NCI-H69 (cell line): ENCODE results near the gene TMEM131.

Experiments
- DNase-seq: peaks from one replicate; lab custom pipeline; 2025; lab: John Stamatoyannopoulos, UW

Gene TMEM131

DNA sequence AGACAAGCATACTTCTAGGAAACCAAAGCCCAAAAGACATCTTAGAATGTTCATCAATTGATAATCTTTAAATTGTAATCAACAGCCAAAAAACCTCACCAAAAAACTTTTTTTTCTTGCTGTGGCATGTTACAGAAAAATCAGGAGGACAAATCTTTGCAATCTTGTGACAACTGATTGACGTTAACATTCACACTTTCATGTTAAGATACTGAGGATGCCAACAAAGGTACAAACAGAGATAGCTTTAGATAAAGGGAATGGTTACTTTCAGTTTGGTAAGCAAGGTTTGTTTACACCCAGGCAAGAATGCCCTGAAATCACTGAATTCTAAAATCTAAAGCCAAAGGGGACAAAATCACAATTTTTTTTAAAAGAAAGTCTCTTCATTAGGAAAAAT is 190.0 kb downstream of the TMEM131 start:
- DNase-seq: no peak

DNA sequence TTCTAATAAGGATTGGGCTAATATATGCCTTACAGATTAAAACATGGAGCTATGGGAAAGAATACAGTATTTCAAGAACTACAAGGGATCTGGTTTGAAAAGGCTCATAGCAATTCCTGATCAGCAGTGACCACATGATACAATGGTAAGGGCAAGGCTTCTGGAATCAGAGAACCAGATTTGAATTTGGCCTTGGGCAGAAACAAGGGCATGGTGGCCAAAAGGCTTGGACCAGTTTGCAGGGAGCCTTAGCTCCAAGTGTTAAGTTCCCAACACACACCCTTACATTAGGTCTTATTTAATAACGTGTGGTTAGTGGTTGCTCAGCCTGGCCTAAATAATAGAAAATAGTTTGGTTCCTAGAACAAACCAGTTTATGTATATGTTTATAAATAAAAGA is 194.7 kb downstream of the TMEM131 start:
- DNase-seq: no peak

DNA sequence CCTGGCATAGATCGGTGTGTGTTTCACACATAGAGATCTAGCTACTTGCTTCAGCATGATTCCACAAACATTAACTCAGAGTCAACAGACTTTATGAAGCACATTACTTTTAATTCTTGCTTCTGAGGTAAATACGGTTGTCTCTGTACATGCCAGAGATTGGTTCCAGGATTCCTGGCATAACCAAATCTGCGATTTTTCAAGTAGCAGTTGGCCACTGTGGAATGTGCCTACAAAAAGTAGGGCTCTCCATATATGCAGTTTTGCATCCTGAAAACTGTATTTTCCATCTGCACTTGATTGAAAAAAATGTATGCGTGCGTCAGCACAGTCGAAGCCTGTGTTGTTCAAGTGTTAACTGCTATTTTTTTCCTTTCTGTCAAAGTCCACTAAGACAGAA is 197.3 kb downstream of the TMEM131 start:
- DNase-seq: no peak

DNA sequence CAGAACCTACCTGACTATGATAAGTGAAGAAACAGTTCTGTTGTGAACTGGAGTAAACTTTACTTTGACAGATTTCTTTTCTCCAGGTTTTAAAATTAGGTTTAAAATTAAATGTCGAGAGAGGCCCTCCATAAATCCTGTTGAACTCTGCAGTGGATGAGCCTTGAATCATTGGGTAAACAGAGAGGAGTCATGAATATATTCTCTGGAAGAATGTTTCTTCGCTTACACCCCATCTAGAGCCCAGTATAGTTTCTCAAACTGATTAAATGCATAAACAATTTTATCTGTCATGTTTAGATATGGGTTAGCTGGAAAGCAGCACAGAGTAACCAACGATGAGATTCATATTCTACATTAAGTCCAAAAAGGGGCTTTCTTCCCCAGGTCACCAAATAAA is 198.4 kb downstream of the TMEM131 start:
- no peak for DNase-seq

DNA sequence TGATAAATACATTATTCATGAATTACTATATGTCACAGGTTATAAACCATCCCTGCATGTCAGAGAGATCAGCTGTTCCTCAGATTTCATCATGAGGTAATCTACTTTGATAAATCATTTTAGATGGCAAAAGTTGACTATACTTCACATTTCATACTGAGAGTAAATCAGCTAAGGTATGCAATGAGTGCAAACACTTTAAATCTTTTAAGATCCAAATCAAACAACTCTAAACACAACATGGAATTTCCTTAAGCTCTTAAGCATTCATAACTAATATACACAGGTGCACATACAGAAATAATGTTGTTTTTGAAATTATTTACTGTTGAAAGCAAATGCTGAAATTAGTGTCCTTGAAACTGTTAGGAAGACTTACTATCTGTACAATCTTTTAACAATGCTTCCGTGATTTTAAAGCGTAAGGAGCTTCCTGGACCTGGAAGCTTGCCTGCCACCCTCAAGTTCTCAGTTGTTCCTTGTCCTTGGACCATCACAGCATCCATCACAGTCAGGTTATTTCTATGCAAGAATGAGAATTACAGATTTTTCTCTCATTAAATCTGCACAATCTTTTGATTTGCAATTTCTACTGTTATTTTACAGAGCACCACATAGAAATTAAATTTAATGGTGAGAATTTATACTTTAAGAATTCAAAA is 199.2 kb downstream of the TMEM131 start:
- DNase-seq: no peak

DNA sequence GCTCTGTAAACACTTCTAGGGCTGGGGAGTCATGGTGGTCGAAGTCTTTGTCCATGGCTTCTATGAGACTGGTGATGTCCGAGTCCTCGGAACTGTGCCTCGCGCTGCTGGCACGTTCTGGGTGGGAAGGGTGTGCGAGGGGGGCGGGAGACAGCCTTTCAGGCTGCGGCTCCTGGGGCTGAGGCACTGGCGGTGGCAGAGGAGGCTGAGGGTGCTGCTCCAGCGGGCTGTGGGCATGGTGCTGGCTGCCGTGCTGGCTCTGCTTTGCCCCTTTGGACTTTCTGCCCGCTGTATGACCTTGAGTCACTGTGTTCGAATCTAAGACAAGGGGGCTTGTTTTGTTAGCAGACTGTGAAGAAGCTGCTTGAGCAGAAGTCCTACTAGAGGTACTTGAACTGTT is 203.3 kb downstream of the TMEM131 start:
- DNase-seq: no peak

DNA sequence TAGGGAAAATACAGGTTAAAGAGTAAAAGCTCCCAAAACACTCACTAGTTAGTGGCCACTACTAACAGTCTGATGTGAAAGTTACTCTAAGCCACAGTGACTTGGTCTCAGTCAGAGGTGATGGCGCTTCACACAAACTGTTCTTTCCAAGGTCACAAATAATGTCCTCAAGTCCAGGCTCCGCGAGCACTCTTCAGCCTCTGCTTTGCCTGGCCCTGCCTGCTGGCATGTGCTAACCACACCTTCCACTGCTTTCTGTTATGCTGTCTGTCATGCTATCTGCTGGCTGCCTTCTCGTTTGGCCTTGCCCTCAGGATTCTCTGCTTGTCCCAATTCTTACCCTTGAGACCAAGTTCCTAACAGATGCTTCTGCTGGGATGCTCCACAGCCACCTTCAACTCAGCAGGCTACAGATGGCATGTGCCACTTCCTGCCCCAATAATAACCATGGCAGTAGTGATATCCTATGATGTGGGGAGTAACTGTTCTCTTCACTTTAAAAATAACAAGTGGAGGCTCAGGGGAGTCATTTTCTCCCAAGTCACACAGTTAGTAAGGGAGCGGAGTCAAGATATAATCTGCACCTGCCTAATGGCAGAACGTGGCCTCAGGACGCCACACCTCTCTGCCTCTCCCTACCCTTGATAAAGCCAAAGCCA is 206.6 kb downstream of the TMEM131 start:
- no peak for DNase-seq

DNA sequence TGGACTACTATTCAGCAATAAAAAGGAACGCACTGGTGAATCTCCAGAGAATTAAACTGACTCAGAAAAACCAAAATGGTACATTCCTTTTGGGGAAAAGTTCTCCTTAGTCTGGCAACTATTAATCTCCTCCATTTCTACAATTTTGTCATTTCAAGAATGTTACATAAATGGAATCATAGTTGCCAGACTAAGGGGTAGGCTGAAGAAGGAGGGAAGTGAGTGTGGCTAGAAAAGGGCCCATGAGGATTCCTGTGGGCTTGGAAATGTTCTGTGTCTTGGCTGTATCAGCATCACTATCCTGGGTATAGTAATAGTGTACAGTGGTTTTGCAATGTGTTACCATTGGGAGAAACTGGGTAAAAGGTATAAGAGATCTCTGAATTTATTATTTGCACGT is 209.9 kb downstream of the TMEM131 start:
- no peak for DNase-seq

DNA sequence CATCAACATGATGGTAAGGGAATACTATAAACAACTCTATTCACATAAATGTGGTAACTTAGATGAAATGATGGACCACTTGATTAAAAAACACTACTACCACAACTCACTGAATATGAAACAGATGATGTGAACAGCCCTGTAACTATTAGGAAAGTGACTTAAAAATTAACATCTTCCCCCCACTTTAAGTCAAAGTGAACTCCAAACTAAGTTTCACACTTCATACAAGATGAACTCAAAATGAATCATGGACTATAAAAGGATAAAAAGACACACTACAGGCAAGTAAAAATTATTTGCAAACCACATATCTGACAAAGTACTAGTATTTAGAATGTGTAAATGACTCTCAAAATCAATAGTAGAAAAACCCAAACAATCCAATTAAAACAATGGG is 210.8 kb downstream of the TMEM131 start:
- DNase-seq: no peak

DNA sequence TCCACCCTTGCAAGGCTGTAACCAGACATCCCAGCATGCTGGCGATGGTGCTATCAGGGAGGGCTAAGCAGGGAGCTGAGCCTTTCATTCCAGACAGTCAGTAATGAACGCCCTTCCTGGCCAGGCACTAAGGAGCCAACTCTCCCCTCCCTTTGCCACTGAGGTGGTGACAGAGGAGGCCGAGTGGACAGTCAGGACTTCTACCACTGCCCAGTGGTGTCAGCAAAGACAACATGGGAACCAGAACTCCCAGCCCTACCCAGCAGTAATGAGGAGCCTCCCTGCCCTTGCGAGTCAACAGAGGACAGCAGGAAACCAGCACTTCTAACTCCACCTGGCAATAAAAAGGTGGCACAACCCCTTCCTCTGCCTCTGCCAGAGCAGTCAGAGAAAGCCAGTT is 213.8 kb downstream of the TMEM131 start:
- DNase-seq: peak; percentile 74

DNA sequence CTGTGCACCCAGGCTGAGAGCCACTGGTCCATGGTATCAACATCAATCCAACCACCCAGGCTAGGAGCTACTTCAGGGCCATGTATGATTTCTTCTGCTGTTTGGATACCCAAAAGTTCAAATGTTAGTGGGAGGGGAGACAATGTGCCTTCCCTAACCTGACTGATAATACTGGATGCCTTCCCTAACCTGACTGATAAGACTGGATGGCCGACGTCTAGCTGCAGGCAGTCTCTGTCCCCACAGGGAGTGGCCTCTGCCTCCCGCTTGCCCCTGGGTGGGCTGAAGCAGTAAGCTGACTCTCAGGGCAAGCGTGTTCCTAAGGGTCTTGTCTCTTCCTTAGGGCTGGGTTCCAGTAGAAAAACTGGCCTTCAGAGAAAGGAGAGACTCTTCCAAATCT is 216.6 kb downstream of the TMEM131 start:
- DNase-seq: no peak

DNA sequence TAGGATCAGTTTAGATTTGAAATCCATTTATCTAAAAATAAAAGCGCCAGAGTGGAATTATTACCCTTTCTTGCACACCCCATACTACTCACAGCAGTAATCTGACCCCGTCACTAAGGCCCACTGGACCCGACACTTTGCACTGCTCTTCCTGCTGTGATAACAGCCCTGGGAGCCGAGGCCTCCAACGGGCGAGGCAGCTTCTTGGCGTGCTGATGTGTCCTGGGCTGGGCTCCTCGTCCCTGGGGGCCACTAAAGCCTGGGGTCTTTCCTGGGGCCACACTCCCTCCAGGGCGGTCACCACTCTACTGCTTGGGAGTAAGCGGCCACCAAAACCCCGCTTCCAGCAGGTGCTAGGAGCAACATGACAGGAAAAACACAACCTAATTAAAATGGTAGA is 220.7 kb downstream of the TMEM131 start:
- peak; percentile 3 for DNase-seq

DNA sequence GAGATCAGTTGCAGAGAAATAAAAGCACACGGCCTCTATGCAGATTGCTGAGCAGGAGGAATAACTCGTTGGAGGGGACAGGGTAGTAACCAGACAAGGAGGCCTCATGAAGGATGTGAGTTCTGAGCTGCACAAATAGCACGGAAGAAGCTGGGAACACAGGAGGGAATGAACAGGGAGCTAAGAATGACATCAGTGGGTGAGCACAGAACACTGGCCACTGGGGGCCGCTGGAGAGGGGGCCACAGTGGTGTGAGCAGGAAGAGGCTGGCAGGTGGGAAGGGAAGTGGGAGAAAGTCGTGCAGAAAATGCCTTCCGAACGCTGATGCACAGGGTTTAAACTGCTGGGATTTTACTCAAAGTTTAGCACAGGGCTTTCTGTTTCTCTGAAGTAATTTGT is 221.3 kb downstream of the TMEM131 start:
- no peak for DNase-seq

DNA sequence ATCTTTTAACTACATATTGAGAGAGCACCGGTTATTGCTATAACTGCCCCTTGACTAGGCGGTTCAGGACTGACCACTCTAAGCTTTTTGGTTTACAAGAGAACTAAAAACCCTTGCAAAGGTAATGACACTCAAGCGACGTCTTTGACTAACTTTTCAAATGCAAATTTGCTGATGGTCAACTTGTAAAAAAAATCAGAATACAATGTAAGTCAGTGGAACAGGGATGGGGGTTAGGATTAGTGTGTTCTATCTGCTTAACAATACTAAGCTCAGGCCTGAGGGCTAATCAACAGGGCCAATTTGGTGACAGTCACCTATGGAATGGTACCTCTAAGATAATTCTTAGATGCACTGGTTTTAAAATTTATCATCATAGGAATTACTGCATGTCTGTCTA is 225.3 kb downstream of the TMEM131 start:
- DNase-seq: no peak

DNA sequence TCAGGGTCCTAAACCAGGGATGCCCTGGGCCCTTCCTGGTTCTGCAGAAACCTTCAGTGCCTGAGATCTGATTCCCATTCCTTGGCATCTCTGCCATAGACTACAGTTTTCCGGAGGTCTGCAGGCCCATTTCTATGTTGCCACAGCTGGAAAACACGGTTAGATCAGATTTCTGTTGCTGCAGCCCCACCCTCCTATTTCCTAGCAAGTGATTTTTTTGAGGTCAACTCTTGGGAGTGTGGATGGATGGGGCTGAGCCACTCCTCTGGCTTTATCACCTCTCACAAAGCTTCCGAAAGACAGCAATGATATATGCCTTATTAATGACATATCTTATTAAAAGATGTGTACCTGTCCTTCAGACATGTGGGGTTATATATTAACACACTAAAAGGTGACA is 226.0 kb downstream of the TMEM131 start:
- no peak for DNase-seq

DNA sequence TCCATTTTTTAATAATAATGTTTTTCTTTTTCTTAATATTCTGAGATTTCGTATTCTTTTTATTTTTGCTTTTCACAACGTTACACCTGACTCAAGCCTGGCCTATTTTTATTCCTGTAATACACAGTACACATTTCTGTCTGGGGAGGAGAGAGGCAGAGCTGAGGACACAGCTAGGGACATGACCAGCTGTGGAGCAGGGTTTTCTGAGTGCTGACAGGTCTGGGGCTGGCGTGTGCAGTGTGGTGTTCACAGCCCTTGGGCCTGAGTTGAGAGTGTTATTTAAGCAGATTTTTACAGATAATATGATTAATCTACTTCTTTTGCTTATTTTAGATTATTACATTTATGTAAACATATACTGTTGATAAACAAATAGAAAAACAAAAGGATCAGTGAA is 226.4 kb downstream of the TMEM131 start:
- no peak for DNase-seq

DNA sequence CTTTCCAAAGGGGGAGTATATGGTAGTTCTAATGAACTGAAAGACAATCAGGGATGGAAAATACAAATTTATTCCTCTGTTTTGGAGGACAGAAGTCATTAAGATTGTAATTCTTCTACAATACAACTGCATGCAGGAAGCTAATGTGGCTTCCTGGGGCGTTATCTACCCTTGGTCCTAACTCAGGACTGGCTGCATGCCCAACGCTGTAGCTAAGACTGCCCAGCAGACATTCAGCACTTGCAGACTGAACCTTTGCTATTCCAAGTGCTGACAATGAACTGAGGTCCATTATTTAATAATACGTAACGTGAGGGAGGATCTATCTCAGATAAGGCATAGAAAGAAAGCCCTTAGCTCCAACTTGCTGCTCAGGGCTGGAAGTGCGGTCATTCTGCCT is 229.2 kb downstream of the TMEM131 start:
- DNase-seq: no peak

DNA sequence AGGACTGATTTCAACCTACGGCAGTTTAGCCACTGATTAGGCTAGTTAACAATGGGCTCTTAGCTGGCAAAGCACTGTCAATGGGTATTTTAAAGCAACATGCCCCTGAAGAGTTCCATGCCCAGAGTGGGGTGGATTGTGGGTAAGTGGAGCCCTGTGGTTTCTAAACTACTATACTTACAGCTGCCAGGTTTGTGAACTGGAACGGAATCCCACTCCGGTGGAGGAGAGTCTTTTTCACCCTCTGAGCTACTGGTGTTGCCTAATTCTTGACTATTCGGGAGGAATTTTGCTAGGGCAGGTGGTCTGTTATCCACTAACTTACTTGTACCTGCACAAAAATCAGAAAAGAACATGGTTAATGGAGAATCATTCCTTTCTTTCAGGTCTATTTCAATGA is 229.8 kb downstream of the TMEM131 start:
- DNase-seq: no peak

DNA sequence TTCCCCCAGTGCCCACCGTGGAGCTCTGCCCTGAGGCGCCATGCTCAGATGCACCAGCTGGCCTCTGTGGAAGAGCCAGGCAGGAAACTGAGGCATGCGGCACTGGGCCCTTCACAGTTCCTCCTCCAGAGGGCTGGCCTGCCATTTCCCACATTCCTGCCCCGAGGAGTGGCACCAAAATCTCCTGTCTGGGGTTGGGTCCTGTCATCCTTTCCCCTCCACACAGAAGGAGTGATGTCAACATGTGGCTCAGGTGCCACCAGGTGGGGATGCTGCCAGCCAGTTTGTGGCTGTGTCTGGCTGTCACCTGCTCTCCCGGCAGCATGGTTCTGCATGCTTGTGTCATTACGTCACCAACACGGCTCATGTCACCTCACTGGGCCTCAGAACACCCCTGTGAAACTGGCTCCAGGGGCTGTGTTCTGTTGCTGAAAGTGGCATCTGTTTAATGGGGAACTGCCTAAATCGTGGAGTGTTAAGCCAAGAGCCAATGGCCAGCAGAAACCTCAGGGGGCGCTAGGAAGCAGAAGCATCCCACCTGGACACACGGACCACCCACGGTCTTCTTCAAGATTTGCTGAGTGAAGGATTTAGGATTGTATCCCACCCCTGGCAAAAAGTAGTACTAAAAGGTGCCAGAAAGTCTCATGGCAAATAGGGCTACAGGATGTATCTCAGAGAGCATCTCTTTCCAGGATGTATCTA is 231.0 kb downstream of the TMEM131 start:
- DNase-seq: no peak

DNA sequence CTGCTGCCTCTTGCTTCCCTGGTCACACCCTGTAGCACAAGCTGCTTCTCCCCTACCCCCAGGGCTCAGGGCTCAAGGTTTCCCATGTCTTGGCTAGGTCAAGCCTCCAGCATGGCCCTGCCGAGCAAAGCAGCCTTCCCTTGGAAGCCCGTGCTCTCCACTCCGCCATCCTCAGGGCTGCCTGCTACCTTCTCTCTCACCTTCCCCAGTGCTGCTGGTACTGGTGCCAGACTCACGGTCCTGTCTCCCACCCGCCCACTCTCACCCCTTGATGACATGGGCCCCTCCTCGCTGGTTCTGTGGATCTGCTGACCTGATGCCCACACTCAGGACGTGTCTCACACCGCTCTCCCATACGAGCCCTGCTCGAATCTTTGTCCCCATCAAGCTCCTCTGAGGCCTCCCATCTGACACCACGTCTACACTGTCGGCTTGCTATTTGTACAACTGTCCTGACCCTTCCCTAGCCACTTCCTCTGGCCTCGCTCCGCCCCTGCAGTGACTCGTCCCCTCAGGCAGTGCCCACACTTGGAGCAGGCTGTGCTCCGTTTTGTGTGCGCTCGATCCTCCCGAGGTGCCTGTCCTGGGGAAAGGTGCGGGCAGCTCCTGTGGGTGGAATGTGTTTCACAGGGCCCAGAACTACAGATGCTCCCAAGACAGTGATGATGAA is 232.4 kb downstream of the TMEM131 start:
- DNase-seq: no peak

DNA sequence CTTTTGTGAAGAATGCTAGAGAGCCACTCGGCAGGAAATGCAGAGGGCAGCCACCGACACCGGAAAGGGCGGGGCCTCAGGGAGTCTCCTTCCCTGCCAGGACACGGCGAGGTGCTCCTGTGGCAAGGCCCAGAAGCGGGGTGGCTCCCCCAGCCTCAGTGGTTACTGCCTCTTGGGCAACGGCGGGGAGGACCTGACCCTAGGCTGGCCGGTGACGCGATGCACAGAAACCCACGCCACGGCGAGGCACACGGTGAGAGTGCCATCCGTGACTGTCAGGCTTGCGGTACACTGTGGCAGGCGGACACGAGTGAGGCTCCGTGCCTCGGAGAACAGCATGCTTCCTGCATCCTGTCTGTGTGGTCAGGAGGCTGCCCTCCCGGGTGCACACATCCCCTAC is 234.6 kb downstream of the TMEM131 start:
- no peak for DNase-seq

DNA sequence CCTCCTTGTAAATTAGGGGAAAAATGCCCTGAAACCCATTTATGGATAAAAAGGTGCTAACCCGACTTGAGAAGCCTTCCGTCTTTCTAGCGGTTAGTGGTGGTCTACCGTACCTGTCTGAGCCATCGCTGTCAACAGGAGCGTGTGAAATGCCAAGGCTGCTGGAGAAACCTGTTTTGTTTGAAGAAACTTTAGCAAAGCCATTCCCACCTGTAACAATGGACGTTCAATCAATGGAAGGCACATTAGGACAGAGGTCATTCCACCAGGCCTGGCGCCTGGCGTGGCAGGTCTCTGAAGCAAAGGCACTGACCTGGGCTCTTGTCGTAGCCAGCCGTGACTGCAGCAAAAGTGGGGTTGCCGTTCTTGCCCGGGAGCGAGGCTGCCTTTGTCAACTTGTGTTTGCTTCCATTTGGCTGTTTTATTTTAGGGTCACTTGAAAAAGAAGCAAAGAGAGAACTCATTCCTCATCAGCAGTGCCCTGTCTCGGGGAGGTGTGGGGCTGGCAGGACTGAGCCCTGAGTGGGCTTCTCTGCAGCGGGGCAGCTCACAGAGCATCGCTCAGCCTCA is 235.2 kb downstream of the TMEM131 start:
- DNase-seq: no peak
